Measurements from ENCODE around the gene PLCXD3.

DNA sequence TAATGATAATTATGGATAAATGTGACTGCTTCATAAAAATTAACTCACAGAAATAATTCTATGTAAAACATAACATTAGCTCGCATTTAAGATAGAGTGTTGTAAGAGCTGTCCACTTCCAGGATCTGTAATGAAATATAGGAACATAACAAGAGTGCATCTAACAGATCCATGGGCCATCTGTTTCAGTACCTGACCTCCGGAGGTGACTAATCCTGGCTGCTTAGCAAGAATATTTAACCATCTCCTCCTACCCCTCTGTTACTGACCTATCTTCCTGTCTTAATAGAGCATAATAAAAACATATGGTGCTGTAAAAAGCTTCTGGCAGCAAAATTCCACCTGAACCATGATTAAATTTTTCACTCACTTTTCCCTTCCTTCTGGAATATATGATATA lies 7.1 kb downstream of the PLCXD3 start:
- TF ChIP-seq EZH2 (IDR thresholded peaks at IDR 0.05; ENCODE audit: borderline replicate concordance, control insufficient read depth, low read depth, low read length) (no peak), BACH1 (IDR thresholded peaks at IDR 0.05; ENCODE audit: borderline replicate concordance) (no peak), POLR2AphosphoS5 (IDR thresholded peaks at IDR 0.05; ENCODE audit: low read length) (no peak), SIN3A (IDR thresholded peaks at IDR 0.05; ENCODE audit: low read depth, low read length) (no peak), TCF12 (IDR thresholded peaks at IDR 0.05; ENCODE audit: low read depth, low read length) (no peak), FOXK2 (IDR thresholded peaks at IDR 0.05) (no peak), LARP7 (IDR thresholded peaks at IDR 0.05) (no peak), SRF (IDR thresholded peaks at IDR 0.05; ENCODE audit: low read depth in 2 of 2, low read length in 2 of 2) (no peak), POLR2A (IDR thresholded peaks at IDR 0.05; ENCODE audit: low read depth, low read length) (no peak)
- TF ChIP-seq, protein P1, sequence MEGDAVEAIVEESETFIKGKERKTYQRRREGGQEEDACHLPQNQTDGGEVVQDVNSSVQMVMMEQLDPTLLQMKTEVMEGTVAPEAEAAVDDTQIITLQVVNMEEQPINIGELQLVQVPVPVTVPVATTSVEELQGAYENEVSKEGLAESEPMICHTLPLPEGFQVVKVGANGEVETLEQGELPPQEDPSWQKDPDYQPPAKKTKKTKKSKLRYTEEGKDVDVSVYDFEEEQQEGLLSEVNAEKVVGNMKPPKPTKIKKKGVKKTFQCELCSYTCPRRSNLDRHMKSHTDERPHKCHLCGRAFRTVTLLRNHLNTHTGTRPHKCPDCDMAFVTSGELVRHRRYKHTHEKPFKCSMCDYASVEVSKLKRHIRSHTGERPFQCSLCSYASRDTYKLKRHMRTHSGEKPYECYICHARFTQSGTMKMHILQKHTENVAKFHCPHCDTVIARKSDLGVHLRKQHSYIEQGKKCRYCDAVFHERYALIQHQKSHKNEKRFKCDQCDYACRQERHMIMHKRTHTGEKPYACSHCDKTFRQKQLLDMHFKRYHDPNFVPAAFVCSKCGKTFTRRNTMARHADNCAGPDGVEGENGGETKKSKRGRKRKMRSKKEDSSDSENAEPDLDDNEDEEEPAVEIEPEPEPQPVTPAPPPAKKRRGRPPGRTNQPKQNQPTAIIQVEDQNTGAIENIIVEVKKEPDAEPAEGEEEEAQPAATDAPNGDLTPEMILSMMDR (IDR thresholded peaks at IDR 0.05 in 2 of 3, conservative IDR thresholded peaks at IDR 0.05 in 1 of 3; ENCODE audit: control insufficient read depth in 2 of 3, extremely low read depth in 1 of 3, insufficient read depth in 1 of 3, low read depth in 3 of 3, low read length in 3 of 3) = no peak
- TF ChIP-seq, protein P2, sequence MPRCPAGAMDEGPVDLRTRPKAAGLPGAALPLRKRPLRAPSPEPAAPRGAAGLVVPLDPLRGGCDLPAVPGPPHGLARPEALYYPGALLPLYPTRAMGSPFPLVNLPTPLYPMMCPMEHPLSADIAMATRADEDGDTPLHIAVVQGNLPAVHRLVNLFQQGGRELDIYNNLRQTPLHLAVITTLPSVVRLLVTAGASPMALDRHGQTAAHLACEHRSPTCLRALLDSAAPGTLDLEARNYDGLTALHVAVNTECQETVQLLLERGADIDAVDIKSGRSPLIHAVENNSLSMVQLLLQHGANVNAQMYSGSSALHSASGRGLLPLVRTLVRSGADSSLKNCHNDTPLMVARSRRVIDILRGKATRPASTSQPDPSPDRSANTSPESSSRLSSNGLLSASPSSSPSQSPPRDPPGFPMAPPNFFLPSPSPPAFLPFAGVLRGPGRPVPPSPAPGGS (IDR thresholded peaks at IDR 0.05; ENCODE audit: borderline replicate concordance, insufficient read depth, low read depth, low read length, poor library complexity, severe bottlenecking) = no peak
- TF ChIP-seq, protein P3, sequence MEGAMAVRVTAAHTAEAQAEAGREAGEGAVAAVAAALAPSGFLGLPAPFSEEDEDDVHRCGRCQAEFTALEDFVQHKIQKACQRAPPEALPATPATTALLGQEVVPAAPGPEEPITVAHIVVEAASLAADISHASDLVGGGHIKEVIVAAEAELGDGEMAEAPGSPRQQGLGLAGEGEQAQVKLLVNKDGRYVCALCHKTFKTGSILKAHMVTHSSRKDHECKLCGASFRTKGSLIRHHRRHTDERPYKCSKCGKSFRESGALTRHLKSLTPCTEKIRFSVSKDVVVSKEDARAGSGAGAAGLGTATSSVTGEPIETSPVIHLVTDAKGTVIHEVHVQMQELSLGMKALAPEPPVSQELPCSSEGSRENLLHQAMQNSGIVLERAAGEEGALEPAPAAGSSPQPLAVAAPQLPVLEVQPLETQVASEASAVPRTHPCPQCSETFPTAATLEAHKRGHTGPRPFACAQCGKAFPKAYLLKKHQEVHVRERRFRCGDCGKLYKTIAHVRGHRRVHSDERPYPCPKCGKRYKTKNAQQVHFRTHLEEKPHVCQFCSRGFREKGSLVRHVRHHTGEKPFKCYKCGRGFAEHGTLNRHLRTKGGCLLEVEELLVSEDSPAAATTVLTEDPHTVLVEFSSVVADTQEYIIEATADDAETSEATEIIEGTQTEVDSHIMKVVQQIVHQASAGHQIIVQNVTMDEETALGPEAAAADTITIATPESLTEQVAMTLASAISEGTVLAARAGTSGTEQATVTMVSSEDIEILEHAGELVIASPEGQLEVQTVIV (IDR thresholded peaks at IDR 0.05; ENCODE audit: borderline replicate concordance, partially characterized antibody) = no peak
